Dermis lymphatic vessel endothelial cell (primary cell): ENCODE measurements around the gene C11orf71. TPM values are rescaled to one million over a fixed set of nuclear protein-coding genes. Genes with fewer than 3 reads are reported as not detected.

ENCODE experiments used
- total RNA-seq: library from RNA; depleted of rRNA; stranded (reverse); fragments of >200 nt; gene quantifications from 2 replicates; pipeline ENCODE4 v1.2.1, GENCODE V29; 2014

C11orf71 gene
- total RNA-seq: 5.7 and 7.2 TPM in 2 replicates

GRCh38 chr11:114400216-114400914, at the start of gene C11orf71, which contains the start of gene RBM7:
Gene C11orf71 (minus strand): TSS chr11:114400511. CDS start chr11:114400331, 180 bp downstream.
Gene RBM7 (plus strand): TSS chr11:114400666. CDS start chr11:114400672, 6 bp downstream.

GRCh38 chr11:114439229-114440120, 39.2 kb upstream of the C11orf71 start, which contains the start of gene REXO2:
Gene REXO2 (plus strand): TSS chr11:114439467. CDS start chr11:114439529, 62 bp downstream.

Other genes with a start within 250 kb of the C11orf71 start
- gene NNMT, start 104.1 kb downstream of the C11orf71 start, total RNA-seq: 52.1 and 145 TPM in 2 replicates
- 64.7 and 68.2 TPM in 2 replicates for gene RBM7, start 155 bp upstream of the C11orf71 start, total RNA-seq
- gene REXO2, start 39.0 kb upstream of the C11orf71 start, total RNA-seq: 126 and 165 TPM in 2 replicates
- not detected in 2 replicates for gene NXPE1, start 159.4 kb upstream of the C11orf71 start, total RNA-seq
- not detected in 2 replicates for gene NXPE4, start 195.3 kb upstream of the C11orf71 start, total RNA-seq